Liver (tissue), 9 donors: ENCODE results near the gene SERPINE1. TPM values are rescaled to one million over a fixed set of nuclear protein-coding genes. Genes with fewer than 3 reads are reported as not detected.
A peak's percentile ranks its signal among the peaks of the same experiment; 100 is the strongest.

Experiments
- DNase-seq: peaks from one replicate; pipeline ENCODE4 v3.0.0-alpha.2; 2017; ENCODE audit warnings: low spot score
- H3K27ac ChIP-seq, 2 donors: one replicate each; pipeline ENCODE4 v1.7.0; 2013; ENCODE audit warnings: inconsistent platforms in 2 of 2, low read length in 2 of 2, control low read depth in 1 of 2, low read depth in 1 of 2, mild to moderate bottlenecking in 1 of 2
- H3K27me3 ChIP-seq, 4 donors: one replicate each; pipeline versions ENCODE4 v1.6.1 to v1.7.0; 2013; ENCODE audit warnings: low read length in 3 of 4, inconsistent platforms in 1 of 4, mild to moderate bottlenecking in 1 of 4, moderate library complexity in 1 of 4; ENCODE audit not compliant: control insufficient read depth in 4 of 4, insufficient read depth in 4 of 4
- H3K36me3 ChIP-seq, 4 donors: one replicate each; pipeline versions ENCODE4 v1.6.1 to v1.7.0; 2013; ENCODE audit warnings: low read length in 3 of 4, mild to moderate bottlenecking in 3 of 4, low read depth in 1 of 4, moderate library complexity in 1 of 4; ENCODE audit not compliant: control insufficient read depth in 4 of 4, insufficient read depth in 3 of 4
- H3K4me1 ChIP-seq, 4 donors: one replicate each; pipeline versions ENCODE4 v1.6.1 to v1.7.0; 2013; ENCODE audit warnings: low read length in 3 of 4, mild to moderate bottlenecking in 3 of 4, moderate library complexity in 1 of 4; ENCODE audit not compliant: control insufficient read depth in 4 of 4, insufficient read depth in 4 of 4
- H3K4me3 ChIP-seq, 3 donors: one replicate each; pipeline versions ENCODE4 v1.6.1 to v1.7.0; 2013; ENCODE audit warnings: low read length in 3 of 3, control low read depth in 1 of 3, low read depth in 1 of 3, mild to moderate bottlenecking in 1 of 3
- H3K9ac ChIP-seq, 2 donors: one replicate each; pipeline ENCODE4 v1.7.0; 2013; ENCODE audit warnings: low read length in 2 of 2, mild to moderate bottlenecking in 2 of 2, moderate library complexity in 2 of 2, control low read depth in 1 of 2, low read depth in 1 of 2
- H3K9me3 ChIP-seq, 4 donors: one replicate each; pipeline versions ENCODE4 v1.6.1 to v1.7.0; 2013; ENCODE audit warnings: low read length in 3 of 4; ENCODE audit not compliant: control insufficient read depth in 4 of 4
- EGR1 ChIP-seq, 2 donors: IDR thresholded peaks; 2 replicates each; pipeline ENCODE4 v1.6.1; 2016 to 2018; ENCODE audit warnings: antibody characterized with exemption in 2 of 2, low read depth in 2 of 2
- FOXA1 ChIP-seq: IDR thresholded peaks from 2 replicates; pipeline ENCODE4 v1.6.1; 2016; ENCODE audit warnings: antibody characterized with exemption
- GABPA ChIP-seq, 2 donors: IDR thresholded peaks in 1 of 2; conservative IDR thresholded peaks in 1 of 2; 2 replicates each; pipeline ENCODE4 v1.6.1; 2016; ENCODE audit warnings: antibody characterized with exemption in 2 of 2, mild to moderate bottlenecking in 1 of 2, moderate library complexity in 1 of 2
- HNF4A ChIP-seq, 2 donors: conservative IDR thresholded peaks; 2 replicates each; pipeline ENCODE4 v1.6.1; 2016; ENCODE audit warnings: antibody characterized with exemption in 2 of 2, mild to moderate bottlenecking in 2 of 2
- JUND ChIP-seq, 2 donors: IDR thresholded peaks; 2 replicates each; pipeline ENCODE4 v1.6.1; 2016; ENCODE audit warnings: antibody characterized with exemption in 2 of 2
- NR2F2 ChIP-seq: IDR thresholded peaks from 2 replicates; pipeline ENCODE4 v1.6.1; 2016; ENCODE audit warnings: antibody characterized with exemption
- RAD21 ChIP-seq, 2 donors: IDR thresholded peaks; 2 replicates each; pipeline ENCODE4 v1.6.1; 2016; ENCODE audit warnings: antibody characterized with exemption in 2 of 2, mild to moderate bottlenecking in 2 of 2
- RXRA ChIP-seq, 2 donors: IDR thresholded peaks; 2 replicates each; pipeline ENCODE4 v1.6.1; 2017 to 2018; ENCODE audit warnings: antibody characterized with exemption in 2 of 2, mild to moderate bottlenecking in 1 of 2
- TAF1 ChIP-seq: conservative IDR thresholded peaks from 2 replicates; pipeline ENCODE4 v1.6.1; 2016; ENCODE audit warnings: antibody characterized with exemption, mild to moderate bottlenecking
- YY1 ChIP-seq: IDR thresholded peaks from 2 replicates; pipeline ENCODE4 v1.6.1; 2016; ENCODE audit warnings: antibody characterized with exemption, mild to moderate bottlenecking
- WGBS: extraction: QIAGEN DNeasy Blood & Tissue Kit; methylation state at CpG from one replicate; pipeline ENCODE4 v1.1.7; 2013; 5-methylcytosine and 5-hydroxymethylcytosine counted together
- polyA plus RNA-seq, 2 donors: library from polyadenylated mRNA; stranded (reverse) in 1 of 2; unstranded in 1 of 2; fragments of 200-250 nt in 1 of 2; fragments of >200 nt in 1 of 2; fragmentation: Nextera tagmentation in 1 of 2; extraction: Ambion mirVana in 1 of 2; gene quantifications; one replicate each; pipeline versions ENCODE4 v1.2.1 to v1.2.3, GENCODE V29; 2013 to 2015
- total RNA-seq, 2 donors: library from RNA; depleted of rRNA; stranded (reverse); fragments of >200 nt; gene quantifications; one replicate each; pipeline ENCODE4 v1.2.3, GENCODE V29; 2014
- TF ChIP-seq, protein P1 (sequence below): IDR thresholded peaks from 2 replicates; pipeline ENCODE4 v1.6.1; 2016; ENCODE audit warnings: antibody characterized with exemption, mild to moderate bottlenecking
- TF ChIP-seq, protein P2 (sequence below): IDR thresholded peaks from 2 replicates; pipeline ENCODE4 v1.6.1; 2016; ENCODE audit warnings: antibody characterized with exemption
- TF ChIP-seq, protein P3 (sequence below): IDR thresholded peaks from 2 replicates; pipeline ENCODE4 v1.6.1; 2016; ENCODE audit warnings: antibody characterized with exemption
- TF ChIP-seq, protein P4 (sequence below): IDR thresholded peaks from 2 replicates; pipeline ENCODE4 v1.6.1; 2016; ENCODE audit warnings: antibody characterized with exemption
- TF ChIP-seq, protein P5 (sequence below): fragments of 150-350 bp; IDR thresholded peaks from 2 replicates; pipeline ENCODE4 v1.5.1; 2017; ENCODE audit warnings: improper control_type of control experiment, low read depth, low read length; ENCODE audit not compliant: missing input control
- donor health status: healthy.
- donor health status: healthy.
- donor health status: healthy.
- donor health status: healthy.
- donor health status: healthy.

Gene SERPINE1
- total and polyA plus RNA-seq, 4 donors = 0.93 to 18.6 (median 8.0) TPM

DNA sequence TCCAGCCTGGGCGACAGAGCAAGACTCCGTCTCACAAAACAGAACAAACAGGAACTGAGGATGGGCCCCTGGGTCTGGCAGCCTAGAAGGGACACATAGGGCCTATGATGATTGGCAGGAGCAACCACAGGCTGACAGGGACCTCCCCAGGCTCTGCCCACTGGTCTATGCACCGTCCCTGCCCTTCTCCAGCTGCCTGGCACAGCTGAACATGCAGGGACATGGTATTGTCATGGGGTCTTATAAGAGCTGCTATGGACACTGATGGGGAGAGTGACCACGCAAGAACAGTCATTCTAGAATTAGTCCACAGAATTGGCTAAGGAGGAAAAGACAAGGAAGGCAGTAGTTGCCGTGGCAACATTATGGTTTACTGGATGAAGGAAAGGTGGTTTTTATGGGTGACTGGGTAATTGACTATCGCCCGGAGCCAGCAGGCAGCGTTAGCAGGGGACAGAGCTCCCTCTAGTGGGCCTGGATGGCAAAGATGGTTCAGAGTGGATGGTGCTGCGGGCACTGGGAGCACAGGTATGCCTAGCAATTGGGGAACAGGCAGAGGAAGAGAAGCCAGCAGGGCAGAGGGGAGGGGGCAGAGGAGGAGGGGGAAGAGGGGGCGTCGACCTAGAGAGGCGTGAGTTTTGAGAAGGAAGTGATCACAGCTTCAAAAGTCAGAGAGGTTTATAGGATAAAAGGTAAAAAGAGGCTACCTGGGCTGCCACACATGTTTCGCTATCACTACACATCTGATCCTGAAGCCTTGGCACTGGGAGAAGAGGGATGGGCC lies 49.4 kb upstream of the SERPINE1 start:
- WGBS = 21% methylated on average over 13 of the region's 13 CpGs
- no peak overlapping the region for H3K4me3 ChIP-seq

DNA sequence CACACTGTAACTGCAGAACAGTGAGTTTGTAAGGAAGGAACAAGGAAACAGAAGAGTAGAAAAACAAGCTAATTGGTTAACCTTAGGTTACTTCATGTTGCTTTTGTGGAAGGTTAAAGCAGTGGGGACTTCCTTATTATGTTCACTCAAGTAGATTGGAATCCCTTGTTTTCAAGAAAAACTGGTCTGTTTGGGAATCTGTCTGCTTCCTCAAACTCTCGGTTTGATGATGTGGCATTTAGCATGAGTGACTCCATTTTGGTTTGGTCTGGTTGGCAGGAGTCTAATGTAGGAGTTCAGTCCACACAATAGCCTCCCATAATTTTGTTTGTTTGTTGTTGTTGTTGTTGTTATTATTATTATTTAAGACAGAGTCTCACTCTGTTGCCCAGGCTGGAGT lies 45.5 kb upstream of the SERPINE1 start:
- no peak for DNase-seq
- H3K9ac ChIP-seq = no peak overlapping the region
- H3K4me1 ChIP-seq = peaks cover 2 to 15% (median 9%) of the 10 kb centered on the region in 4 donors
- TF ChIP-seq TAF1 (no peak), NR2F2 (no peak), RAD21 (IDR thresholded peaks at IDR 0.05) (no peak), RXRA (IDR thresholded peaks at IDR 0.05) (no peak), FOXA1 (no peak), EGR1 (IDR thresholded peaks at IDR 0.05; ENCODE audit: low read depth in 2 of 2) (no peak), JUND (IDR thresholded peaks at IDR 0.05) (no peak), YY1 (no peak), HNF4A (conservative IDR thresholded peaks at IDR 0.05) (no peak), GABPA (IDR thresholded peaks at IDR 0.05 in 1 of 2, conservative IDR thresholded peaks at IDR 0.05 in 1 of 2) (no peak)
- TF ChIP-seq, protein P1, sequence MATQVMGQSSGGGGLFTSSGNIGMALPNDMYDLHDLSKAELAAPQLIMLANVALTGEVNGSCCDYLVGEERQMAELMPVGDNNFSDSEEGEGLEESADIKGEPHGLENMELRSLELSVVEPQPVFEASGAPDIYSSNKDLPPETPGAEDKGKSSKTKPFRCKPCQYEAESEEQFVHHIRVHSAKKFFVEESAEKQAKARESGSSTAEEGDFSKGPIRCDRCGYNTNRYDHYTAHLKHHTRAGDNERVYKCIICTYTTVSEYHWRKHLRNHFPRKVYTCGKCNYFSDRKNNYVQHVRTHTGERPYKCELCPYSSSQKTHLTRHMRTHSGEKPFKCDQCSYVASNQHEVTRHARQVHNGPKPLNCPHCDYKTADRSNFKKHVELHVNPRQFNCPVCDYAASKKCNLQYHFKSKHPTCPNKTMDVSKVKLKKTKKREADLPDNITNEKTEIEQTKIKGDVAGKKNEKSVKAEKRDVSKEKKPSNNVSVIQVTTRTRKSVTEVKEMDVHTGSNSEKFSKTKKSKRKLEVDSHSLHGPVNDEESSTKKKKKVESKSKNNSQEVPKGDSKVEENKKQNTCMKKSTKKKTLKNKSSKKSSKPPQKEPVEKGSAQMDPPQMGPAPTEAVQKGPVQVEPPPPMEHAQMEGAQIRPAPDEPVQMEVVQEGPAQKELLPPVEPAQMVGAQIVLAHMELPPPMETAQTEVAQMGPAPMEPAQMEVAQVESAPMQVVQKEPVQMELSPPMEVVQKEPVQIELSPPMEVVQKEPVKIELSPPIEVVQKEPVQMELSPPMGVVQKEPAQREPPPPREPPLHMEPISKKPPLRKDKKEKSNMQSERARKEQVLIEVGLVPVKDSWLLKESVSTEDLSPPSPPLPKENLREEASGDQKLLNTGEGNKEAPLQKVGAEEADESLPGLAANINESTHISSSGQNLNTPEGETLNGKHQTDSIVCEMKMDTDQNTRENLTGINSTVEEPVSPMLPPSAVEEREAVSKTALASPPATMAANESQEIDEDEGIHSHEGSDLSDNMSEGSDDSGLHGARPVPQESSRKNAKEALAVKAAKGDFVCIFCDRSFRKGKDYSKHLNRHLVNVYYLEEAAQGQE = no peak
- TF ChIP-seq, protein P2, sequence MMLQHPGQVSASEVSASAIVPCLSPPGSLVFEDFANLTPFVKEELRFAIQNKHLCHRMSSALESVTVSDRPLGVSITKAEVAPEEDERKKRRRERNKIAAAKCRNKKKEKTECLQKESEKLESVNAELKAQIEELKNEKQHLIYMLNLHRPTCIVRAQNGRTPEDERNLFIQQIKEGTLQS = no peak
- TF ChIP-seq, protein P3, sequence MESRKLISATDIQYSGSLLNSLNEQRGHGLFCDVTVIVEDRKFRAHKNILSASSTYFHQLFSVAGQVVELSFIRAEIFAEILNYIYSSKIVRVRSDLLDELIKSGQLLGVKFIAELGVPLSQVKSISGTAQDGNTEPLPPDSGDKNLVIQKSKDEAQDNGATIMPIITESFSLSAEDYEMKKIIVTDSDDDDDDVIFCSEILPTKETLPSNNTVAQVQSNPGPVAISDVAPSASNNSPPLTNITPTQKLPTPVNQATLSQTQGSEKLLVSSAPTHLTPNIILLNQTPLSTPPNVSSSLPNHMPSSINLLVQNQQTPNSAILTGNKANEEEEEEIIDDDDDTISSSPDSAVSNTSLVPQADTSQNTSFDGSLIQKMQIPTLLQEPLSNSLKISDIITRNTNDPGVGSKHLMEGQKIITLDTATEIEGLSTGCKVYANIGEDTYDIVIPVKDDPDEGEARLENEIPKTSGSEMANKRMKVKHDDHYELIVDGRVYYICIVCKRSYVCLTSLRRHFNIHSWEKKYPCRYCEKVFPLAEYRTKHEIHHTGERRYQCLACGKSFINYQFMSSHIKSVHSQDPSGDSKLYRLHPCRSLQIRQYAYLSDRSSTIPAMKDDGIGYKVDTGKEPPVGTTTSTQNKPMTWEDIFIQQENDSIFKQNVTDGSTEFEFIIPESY = no peak
- TF ChIP-seq, protein P4, sequence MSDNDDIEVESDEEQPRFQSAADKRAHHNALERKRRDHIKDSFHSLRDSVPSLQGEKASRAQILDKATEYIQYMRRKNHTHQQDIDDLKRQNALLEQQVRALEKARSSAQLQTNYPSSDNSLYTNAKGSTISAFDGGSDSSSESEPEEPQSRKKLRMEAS = no peak
- no peaks in the 10 kb centered on the region for H3K36me3 ChIP-seq
- no peak overlapping the region for H3K4me3 ChIP-seq
- no peak overlapping the region for H3K27ac ChIP-seq
- WGBS = 71% methylated on average over 1 of the region's 1 CpG
- H3K9me3 ChIP-seq = no peaks in the 10 kb centered on the region
- no peaks in the 10 kb centered on the region for H3K27me3 ChIP-seq

More for the DNA sequence above, 49.4 kb upstream of the SERPINE1 start:
- Histone ChIP-seq H3K4me1 (no peaks in the 10 kb centered on the region), H3K9me3 (no peaks in the 10 kb centered on the region), H3K27ac (no peak overlapping the region), H3K27me3 (no peaks in the 10 kb centered on the region), H3K9ac (no peak overlapping the region), H3K36me3 (no peaks in the 10 kb centered on the region)
- TF ChIP-seq, protein P1 = peak; percentile 34
- TF ChIP-seq, protein P5, sequence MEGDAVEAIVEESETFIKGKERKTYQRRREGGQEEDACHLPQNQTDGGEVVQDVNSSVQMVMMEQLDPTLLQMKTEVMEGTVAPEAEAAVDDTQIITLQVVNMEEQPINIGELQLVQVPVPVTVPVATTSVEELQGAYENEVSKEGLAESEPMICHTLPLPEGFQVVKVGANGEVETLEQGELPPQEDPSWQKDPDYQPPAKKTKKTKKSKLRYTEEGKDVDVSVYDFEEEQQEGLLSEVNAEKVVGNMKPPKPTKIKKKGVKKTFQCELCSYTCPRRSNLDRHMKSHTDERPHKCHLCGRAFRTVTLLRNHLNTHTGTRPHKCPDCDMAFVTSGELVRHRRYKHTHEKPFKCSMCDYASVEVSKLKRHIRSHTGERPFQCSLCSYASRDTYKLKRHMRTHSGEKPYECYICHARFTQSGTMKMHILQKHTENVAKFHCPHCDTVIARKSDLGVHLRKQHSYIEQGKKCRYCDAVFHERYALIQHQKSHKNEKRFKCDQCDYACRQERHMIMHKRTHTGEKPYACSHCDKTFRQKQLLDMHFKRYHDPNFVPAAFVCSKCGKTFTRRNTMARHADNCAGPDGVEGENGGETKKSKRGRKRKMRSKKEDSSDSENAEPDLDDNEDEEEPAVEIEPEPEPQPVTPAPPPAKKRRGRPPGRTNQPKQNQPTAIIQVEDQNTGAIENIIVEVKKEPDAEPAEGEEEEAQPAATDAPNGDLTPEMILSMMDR = peak; percentile 77
- TF ChIP-seq TAF1 (no peak), JUND (IDR thresholded peaks at IDR 0.05) (no peak), RAD21 (IDR thresholded peaks at IDR 0.05) (peak; percentile 88 to 93)
- DNase-seq = peak; percentile 82
